Measurements from ENCODE around the gene PRKAG2.

PRKAG2 gene

DNA sequence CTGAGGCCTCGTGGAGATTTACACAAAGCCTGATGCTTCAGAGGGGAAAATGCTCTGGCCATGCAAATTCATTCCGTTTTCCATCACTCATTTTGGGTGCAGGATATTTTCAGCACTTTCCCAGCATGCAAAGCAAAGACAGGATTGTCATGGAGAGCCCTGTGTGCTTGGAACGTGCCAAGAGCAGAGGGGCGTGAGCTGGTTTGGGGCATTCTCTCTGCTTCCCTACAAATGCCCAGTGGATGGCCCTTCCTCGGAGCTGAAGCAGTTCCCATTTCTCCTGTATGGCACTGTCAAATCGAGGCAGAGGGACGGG is 164.1 kb downstream of the PRKAG2 start:
- H3F3A ChIP-seq (ENCODE audit: control insufficient read depth, insufficient read depth), result no peaks in the 10 kb centered on the region
- no peaks in the 10 kb centered on the region for H3K27me3 ChIP-seq (ENCODE audit: control insufficient read depth, low read length)
- H4K20me1 ChIP-seq (ENCODE audit: control insufficient read depth, insufficient read depth, low read depth, low read length), result no peaks in the 10 kb centered on the region
- H3K9me2 ChIP-seq (replicated peaks; ENCODE audit: control insufficient read depth, low read length), result no peaks in the 10 kb centered on the region
- peaks cover 3% of the 10 kb centered on the region; the same call in 1 of the 2 replicates for H3K9me3 ChIP-seq (ENCODE audit: control insufficient read depth, insufficient read depth, low read length)
- TF ChIP-seq, protein P1, sequence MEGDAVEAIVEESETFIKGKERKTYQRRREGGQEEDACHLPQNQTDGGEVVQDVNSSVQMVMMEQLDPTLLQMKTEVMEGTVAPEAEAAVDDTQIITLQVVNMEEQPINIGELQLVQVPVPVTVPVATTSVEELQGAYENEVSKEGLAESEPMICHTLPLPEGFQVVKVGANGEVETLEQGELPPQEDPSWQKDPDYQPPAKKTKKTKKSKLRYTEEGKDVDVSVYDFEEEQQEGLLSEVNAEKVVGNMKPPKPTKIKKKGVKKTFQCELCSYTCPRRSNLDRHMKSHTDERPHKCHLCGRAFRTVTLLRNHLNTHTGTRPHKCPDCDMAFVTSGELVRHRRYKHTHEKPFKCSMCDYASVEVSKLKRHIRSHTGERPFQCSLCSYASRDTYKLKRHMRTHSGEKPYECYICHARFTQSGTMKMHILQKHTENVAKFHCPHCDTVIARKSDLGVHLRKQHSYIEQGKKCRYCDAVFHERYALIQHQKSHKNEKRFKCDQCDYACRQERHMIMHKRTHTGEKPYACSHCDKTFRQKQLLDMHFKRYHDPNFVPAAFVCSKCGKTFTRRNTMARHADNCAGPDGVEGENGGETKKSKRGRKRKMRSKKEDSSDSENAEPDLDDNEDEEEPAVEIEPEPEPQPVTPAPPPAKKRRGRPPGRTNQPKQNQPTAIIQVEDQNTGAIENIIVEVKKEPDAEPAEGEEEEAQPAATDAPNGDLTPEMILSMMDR (IDR thresholded peaks at IDR 0.05; ENCODE audit: low read depth, low read length, poor library complexity, severe bottlenecking), result no peak
- TF ChIP-seq EZH2phosphoT487 (IDR thresholded peaks at IDR 0.05; ENCODE audit: borderline replicate concordance, low read length), result no peak
- H3K4me2 ChIP-seq (ENCODE audit: low read length), result no peak overlapping the region
- H3K36me3 ChIP-seq (ENCODE audit: control insufficient read depth, low read length), result no peaks in the 10 kb centered on the region
- H3K4me3 ChIP-seq (ENCODE audit: low read length), result no peak overlapping the region
- no peaks in the 10 kb centered on the region for H3K4me1 ChIP-seq (ENCODE audit: control insufficient read depth, low read length)
- H3K79me2 ChIP-seq (ENCODE audit: control insufficient read depth, low read length), result no peaks in the 10 kb centered on the region
- no peak overlapping the region for H3K27ac ChIP-seq (ENCODE audit: low read depth, low read length)

DNA sequence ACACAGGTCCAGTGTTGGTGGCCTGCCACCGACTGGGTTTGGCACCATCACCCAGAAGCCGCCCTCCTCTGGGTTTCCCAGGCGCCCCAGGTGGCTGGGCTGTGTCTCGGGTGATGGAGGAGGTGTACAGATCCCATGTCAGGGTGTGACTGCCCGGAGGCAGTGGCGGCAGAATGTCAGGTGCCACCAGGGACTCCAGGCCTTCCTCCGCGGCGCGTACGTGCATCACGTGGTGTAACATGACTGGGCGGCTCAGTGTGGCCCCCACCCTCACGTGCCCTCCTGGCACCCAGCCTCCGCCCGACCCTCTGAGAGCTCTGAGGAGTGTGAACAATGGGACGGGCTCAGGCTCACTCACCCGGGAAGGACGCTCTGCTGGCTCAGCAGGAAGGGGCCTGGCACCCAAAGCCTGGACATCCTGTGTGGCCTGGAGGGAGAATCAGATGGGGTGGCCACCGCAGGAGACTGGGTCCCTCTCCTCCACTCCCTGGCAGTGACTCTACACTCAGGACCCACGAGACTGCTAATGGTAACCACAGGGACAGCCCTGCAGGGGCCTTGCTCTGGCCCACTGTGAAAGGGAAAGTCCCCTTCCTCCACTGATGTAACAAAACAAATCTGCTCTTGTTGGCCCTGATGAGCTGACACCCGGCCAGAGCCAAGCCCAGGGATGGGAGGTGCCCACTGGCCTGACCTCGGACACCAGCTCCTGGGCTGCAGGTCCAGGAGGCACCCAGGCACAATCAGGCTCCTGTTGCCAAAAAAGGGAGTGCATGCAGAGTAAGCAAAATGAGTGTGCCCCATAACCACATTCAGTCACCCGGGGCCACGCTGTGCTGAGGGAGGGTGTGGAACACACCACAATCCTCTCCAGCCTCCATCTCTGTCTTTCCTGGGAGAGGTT is 164.8 kb downstream of the PRKAG2 start:
- Histone ChIP-seq H4K20me1 (ENCODE audit: control insufficient read depth, insufficient read depth, low read depth, low read length) (no peaks in the 10 kb centered on the region), H3F3A (ENCODE audit: control insufficient read depth, insufficient read depth) (no peaks in the 10 kb centered on the region), H3K27ac (ENCODE audit: low read depth, low read length) (no peak overlapping the region), H3K79me2 (ENCODE audit: control insufficient read depth, low read length) (no peaks in the 10 kb centered on the region), H3K9me3 (ENCODE audit: control insufficient read depth, insufficient read depth, low read length) (peaks cover 3% of the 10 kb centered on the region; the same call in 1 of the 2 replicates), H3K27me3 (ENCODE audit: control insufficient read depth, low read length) (no peaks in the 10 kb centered on the region), H3K4me2 (ENCODE audit: low read length) (no peak overlapping the region), H3K36me3 (ENCODE audit: control insufficient read depth, low read length) (no peaks in the 10 kb centered on the region), H3K4me3 (ENCODE audit: low read length) (no peak overlapping the region), H3K4me1 (ENCODE audit: control insufficient read depth, low read length) (no peaks in the 10 kb centered on the region), H3K9me2 (replicated peaks; ENCODE audit: control insufficient read depth, low read length) (no peaks in the 10 kb centered on the region)
- TF ChIP-seq, protein P1 (IDR thresholded peaks at IDR 0.05; ENCODE audit: low read depth, low read length, poor library complexity, severe bottlenecking), result no peak

DNA sequence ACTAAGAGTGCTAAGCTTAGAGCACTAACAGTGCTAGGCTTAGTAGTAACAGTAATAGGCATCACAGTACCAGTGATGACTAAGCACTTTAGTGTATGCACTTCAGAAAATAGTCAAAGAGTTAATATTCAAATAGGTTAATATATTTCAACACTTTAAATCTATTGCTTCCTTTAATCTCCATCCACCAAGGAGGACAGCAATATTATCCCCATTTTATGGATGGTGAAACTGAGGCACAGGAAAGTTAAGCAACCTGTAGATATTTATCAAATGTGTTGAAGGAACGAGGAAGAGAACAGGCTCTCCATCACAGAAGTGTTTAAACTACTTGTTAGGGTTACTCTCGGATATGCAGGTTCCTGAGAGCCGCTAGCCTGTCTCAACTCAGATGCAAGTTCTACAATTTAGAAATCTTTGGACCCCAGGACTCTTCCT is 165.5 kb downstream of the PRKAG2 start:
- no peaks in the 10 kb centered on the region for H3K9me2 ChIP-seq (replicated peaks; ENCODE audit: control insufficient read depth, low read length)
- H3K27ac ChIP-seq (ENCODE audit: low read depth, low read length), result no peak overlapping the region
- no peaks in the 10 kb centered on the region for H3K79me2 ChIP-seq (ENCODE audit: control insufficient read depth, low read length)
- H4K20me1 ChIP-seq (ENCODE audit: control insufficient read depth, insufficient read depth, low read depth, low read length), result no peaks in the 10 kb centered on the region
- TF ChIP-seq EZH2phosphoT487 (IDR thresholded peaks at IDR 0.05; ENCODE audit: borderline replicate concordance, low read length), result no peak
- TF ChIP-seq, protein P1 (IDR thresholded peaks at IDR 0.05; ENCODE audit: low read depth, low read length, poor library complexity, severe bottlenecking), result no peak
- no peaks in the 10 kb centered on the region for H3K4me1 ChIP-seq (ENCODE audit: control insufficient read depth, low read length)
- peaks cover under 1% of the 10 kb centered on the region; the same call in 1 of the 2 replicates for H3K27me3 ChIP-seq (ENCODE audit: control insufficient read depth, low read length)
- peaks cover 3% of the 10 kb centered on the region; the same call in 1 of the 2 replicates for H3K9me3 ChIP-seq (ENCODE audit: control insufficient read depth, insufficient read depth, low read length)
- H3F3A ChIP-seq (ENCODE audit: control insufficient read depth, insufficient read depth), result no peaks in the 10 kb centered on the region
- no peaks in the 10 kb centered on the region for H3K36me3 ChIP-seq (ENCODE audit: control insufficient read depth, low read length)
- no peak overlapping the region for H3K4me2 ChIP-seq (ENCODE audit: low read length)
- no peak overlapping the region for H3K4me3 ChIP-seq (ENCODE audit: low read length)

Measured in DOHH2 (cell line).